MCF 10A (cell line): ENCODE measurements around the gene PACRG. TPM values are rescaled to one million over a fixed set of nuclear protein-coding genes. Genes with fewer than 3 reads are reported as not detected.

Experiments
- BruUV-seq: library from RNA; stranded (reverse); fragments of 400-500 nt; replicated peaks from 2 replicates; lab custom pipeline; 2021; lab: Mats Ljungman, UMichigan
- CTCF ChIA-PET: fragments of 300-600 bp; sonication (Branson Sonifier 250); formaldehyde crosslinking; extraction: SDS; loops from one replicate; lab custom pipeline; 2021; ENCODE audit warnings: antibody characterized with exemption, inconsistent platforms; lab: Yijun Ruan, JAX
- POLR2A ChIA-PET: fragments of 300-600, 350-650 bp; sonication (Branson Sonifier 250); formaldehyde crosslinking; extraction: SDS; loops from one replicate; lab custom pipeline; 2020; ENCODE audit warnings: antibody characterized with exemption, inconsistent platforms; lab: Yijun Ruan, JAX
- DNase-seq: peaks from one replicate; pipeline ENCODE4 v3.0.0-alpha.2; 2018; ENCODE audit not compliant: unreplicated experiment
- H3K27ac Mint-ChIP-seq: one replicate; pipeline ENCODE4 v1.8.0; 2022; ENCODE audit warnings: mild to moderate bottlenecking, low read depth, mixed read lengths; ENCODE audit not compliant: unreplicated experiment
- H3K27me3 Mint-ChIP-seq: one replicate; pipeline ENCODE4 v1.8.0; 2022; ENCODE audit warnings: mixed read lengths; ENCODE audit not compliant: insufficient read depth, unreplicated experiment
- H3K36me3 Mint-ChIP-seq: one replicate; pipeline ENCODE4 v1.8.0; 2022; ENCODE audit warnings: mild to moderate bottlenecking, moderate library complexity, mixed read lengths; ENCODE audit not compliant: insufficient read depth, unreplicated experiment
- H3K4me1 Mint-ChIP-seq: one replicate; pipeline ENCODE4 v1.8.0; 2022; ENCODE audit warnings: mixed read lengths; ENCODE audit not compliant: insufficient read depth, unreplicated experiment
- H3K4me3 Mint-ChIP-seq: one replicate; pipeline ENCODE4 v1.8.0; 2022; ENCODE audit warnings: mild to moderate bottlenecking, moderate library complexity, mixed read lengths; ENCODE audit not compliant: unreplicated experiment
- H3K9me3 Mint-ChIP-seq: one replicate; pipeline ENCODE4 v1.8.0; 2022; ENCODE audit warnings: mixed read lengths; ENCODE audit not compliant: unreplicated experiment
- CTCF ChIP-seq: fragments of 200-600 bp; IDR thresholded peaks from one replicate; pipeline ENCODE4 v1.8.0; 2022; ENCODE audit warnings: antibody characterized with exemption, mild to moderate bottlenecking; ENCODE audit not compliant: unreplicated experiment
- intact Hi-C: fragments of 100-400 bp; cut with micrococcal nuclease; formaldehyde crosslinking; loops from 2 replicates; pipeline ENCODE4 v1.14.1; 2022
- total RNA-seq: library from RNA; stranded (reverse); gene quantifications from 2 replicates; pipeline ENCODE4 v1.2.3, GENCODE V29; 2022

The PACRG gene
- total RNA-seq, 1 experiment from 2014 or later: not detected

- Mint-ChIP-seq H3K27ac (no peak overlapping the region), H3K36me3 (no peaks in the 10 kb centered on the region), H3K27me3 (no peaks in the 10 kb centered on the region), H3K4me3 (no peak overlapping the region), H3K4me1 (no peaks in the 10 kb centered on the region), H3K9me3 (no peaks in the 10 kb centered on the region)
- intact Hi-C loops: no loop called here
- DNase-seq: no peak
- no TSS peak for BruUV-seq
- ChIA-PET POLR2A (no interaction called here), CTCF (interaction anchor here (0.6 kb wide), 2 partner anchors 749 to 1729 kb away, joined by 3 to 4 read pairs; no protein-coding TSS in a partner anchor)
- no peak for TF ChIP-seq CTCF
Observed at GRCh38 chr6:163198396-163198795, 470.6 kb downstream of the PACRG start.

GRCh38 chr6:163199371-163199770 is 471.6 kb downstream of the PACRG start:
- ChIA-PET CTCF (no interaction called here), POLR2A (no interaction called here)
- no TSS peak for BruUV-seq
- no peaks in the 10 kb centered on the region for H3K27me3 Mint-ChIP-seq
- no peak for TF ChIP-seq CTCF
- no peak for DNase-seq
- H3K36me3 Mint-ChIP-seq: no peaks in the 10 kb centered on the region
- no peak overlapping the region for H3K4me3 Mint-ChIP-seq
- no peaks in the 10 kb centered on the region for H3K9me3 Mint-ChIP-seq
- H3K4me1 Mint-ChIP-seq: no peaks in the 10 kb centered on the region
- H3K27ac Mint-ChIP-seq: no peak overlapping the region
- intact Hi-C loops: no loop called here

- no peaks in the 10 kb centered on the region for H3K36me3 Mint-ChIP-seq
- TF ChIP-seq CTCF: no peak
- H3K27ac Mint-ChIP-seq: no peak overlapping the region
- no peaks in the 10 kb centered on the region for H3K9me3 Mint-ChIP-seq
- no TSS peak for BruUV-seq
- no peaks in the 10 kb centered on the region for H3K27me3 Mint-ChIP-seq
- H3K4me3 Mint-ChIP-seq: no peak overlapping the region
- no peaks in the 10 kb centered on the region for H3K4me1 Mint-ChIP-seq
- intact Hi-C loops: no loop called here
- DNase-seq: no peak
- ChIA-PET POLR2A (no interaction called here), CTCF (no interaction called here)
Observed at GRCh38 chr6:163200289-163200688, 472.5 kb downstream of the PACRG start.

GRCh38 chr6:163200694-163201093 is 472.9 kb downstream of the PACRG start:
- Mint-ChIP-seq H3K4me3 (no peak overlapping the region), H3K27me3 (no peaks in the 10 kb centered on the region), H3K4me1 (no peaks in the 10 kb centered on the region), H3K27ac (no peak overlapping the region), H3K36me3 (no peaks in the 10 kb centered on the region), H3K9me3 (no peaks in the 10 kb centered on the region)
- DNase-seq: no peak
- BruUV-seq: no TSS peak
- intact Hi-C loops: no loop called here
- CTCF ChIA-PET: no interaction called here
- TF ChIP-seq CTCF: no peak
- POLR2A ChIA-PET: no interaction called here
